Epidermal melanocyte (primary cell): ENCODE measurements around the gene TP53.
A peak's percentile ranks its signal among the peaks of the same experiment; 100 is the strongest.
"Not testable (repeated sequence)": the region's sequence is repeated elsewhere in the genome, so short reads cannot be mapped to it uniquely, and the experiment has no call there.

Experiments used
- DNase-seq: peaks from one replicate; pipeline ENCODE4 v3.0.0; 2011; ENCODE audit warnings: low spot score; ENCODE audit not compliant: insufficient read length

Gene TP53

GRCh38 chr17:7632492-7632894 is 54.8 kb downstream of the TP53 start:
- peak; percentile 73 for DNase-seq

DNA sequence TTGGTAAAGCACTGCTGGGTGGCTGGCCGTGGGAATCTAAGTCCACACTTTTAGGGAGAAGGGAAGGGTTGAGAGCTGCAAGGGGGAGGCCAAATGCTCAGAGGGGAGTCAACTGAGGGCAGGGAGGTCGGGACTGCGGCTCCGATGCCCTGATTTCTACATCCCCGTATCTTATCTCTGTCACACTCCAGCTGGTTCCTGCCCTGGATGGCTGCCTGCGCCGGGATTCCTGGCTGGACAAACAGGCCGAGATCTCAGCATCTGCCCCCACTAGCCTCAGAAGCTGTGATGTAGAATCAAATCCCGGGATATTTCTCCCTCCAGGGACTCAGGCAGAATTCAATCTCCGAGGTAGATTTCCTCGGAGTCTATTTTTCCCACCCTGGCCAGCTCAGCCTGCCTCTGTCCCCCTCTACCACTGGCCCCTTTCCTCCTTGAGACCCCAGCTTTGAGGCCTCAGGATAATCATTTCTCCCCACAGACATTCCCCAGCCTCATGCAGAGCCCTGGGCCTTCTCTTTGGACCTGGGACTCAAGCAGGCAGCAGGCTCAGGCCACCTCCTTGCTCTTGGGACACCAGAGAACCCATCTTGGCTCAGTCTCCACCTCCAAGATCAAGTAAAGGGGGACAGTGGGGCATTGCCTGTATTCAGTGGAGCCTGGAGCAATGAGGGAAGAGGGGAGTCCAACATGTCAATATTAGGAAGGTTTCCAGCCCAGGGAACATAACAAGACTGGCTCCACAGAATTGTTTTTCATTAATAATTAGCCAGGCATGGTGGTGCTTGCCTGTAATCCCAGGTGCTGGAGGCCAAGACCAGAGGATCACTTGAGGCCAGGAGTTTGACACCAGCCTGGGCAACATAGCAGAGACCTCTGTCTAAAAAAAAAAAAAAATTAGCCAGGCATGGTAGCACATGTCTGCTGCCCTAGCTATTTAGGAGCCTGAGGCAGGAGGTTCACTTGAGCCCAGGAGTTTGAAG is 55.6 kb downstream of the TP53 start:
- no peak for DNase-seq

DNA sequence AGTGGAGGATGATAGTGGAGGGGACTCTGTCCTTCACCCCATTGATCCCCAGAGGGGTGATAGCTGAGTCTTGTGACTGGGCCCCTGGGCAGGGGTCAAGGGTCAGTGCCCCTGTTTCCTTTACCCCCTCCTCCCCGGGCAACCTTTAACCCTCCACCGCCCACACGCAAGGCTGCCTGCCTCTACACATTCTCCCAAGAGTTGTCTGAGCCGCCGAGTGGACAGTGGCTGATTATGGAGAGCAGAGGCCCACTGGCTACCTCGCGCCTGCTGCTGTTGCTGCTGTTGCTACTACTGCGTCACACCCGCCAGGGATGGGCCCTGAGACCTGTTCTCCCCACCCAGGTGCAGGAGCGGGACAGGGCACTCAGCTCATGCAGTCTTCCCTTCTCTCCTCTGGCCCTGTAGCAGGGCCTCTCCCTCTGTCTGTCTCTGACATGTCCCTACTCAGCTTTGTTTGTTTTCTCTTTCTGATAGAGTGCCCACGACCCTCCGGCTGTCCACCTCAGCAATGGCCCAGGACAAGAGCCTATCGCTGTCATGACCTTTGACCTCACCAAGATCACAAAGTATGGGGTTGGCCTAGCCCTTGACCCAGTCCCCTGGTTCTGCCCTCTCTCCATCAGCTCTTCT is 57.2 kb downstream of the TP53 start, which contains the start of gene SHBG:
Gene SHBG, plus strand, starts transcription at position 197 of the 633 bp plus-strand sequence. Its CDS starts 38 bp downstream, at position 235.
- no peak for DNase-seq

- peak; percentile 98 for DNase-seq
Measured at GRCh38 chr17:7627250-7628121, 59.8 kb downstream of the TP53 start, which contains the start of gene SAT2. Gene SAT2, minus strand, starts transcription at chr17:7627821. Its CDS starts 186 bp downstream, at chr17:7627635.

- no peak for DNase-seq
Measured at GRCh38 chr17:7626956-7627249, 60.4 kb downstream of the TP53 start.

DNA sequence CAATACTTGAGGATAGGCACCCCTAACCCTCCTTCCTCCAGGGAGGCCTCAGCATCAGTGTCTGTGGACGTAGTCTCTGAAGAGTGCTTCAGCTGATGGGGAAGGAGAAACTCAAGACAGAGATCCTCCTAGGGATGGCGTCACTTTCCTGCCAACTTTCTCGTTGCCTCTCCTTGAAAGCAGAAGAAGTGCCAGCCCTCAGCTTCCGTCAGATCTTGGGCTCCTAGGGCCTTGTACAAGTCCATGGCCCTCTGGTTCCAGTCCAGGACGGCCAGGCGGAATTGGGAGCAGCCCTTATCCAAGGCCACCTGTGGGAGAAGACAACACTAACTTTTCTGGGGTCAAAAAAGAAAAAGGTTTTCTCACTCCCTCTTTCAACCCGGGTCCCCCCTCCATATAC is 61.0 kb downstream of the TP53 start:
- DNase-seq, result no peak

DNA sequence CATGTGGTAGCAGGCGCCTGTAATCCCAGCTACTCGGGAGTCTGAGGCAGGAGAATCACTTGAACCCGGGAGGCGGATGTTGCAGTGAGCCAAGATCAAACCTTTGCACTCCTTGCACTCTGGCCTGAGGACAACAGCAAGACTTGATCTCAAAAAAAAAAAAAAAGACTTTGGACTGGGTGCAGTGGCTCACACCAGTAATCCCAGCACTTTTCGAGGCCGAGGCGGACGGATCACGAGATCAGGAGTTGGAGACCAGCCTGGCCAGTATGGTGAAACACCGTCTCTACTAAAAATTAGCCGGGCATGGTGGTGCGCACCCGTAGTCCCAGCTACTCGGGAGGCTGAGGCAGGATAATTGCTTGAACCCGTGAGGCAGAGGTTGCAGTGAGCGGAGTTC is 61.5 kb downstream of the TP53 start:
- not testable (repeated sequence) for DNase-seq

DNA sequence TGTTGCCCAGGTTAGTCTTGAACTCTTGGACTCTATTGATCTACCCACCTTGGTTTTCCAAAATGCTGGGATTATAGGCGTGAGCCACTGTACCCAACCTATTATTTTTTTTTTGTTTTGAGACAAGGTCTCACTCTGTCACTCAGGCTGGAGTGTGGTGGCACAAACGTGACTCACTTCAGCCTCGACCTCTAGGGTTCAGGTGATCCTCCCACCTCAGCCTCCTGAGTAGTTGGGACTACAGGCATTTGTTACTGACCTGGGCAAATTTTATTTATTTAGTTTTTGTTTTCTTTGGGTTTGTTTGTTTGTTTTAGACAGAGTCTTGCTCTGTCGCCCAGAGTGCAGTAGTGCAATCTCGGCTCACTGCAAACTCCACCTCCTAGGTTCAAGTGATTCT is 63.6 kb downstream of the TP53 start:
- no peak for DNase-seq

DNA sequence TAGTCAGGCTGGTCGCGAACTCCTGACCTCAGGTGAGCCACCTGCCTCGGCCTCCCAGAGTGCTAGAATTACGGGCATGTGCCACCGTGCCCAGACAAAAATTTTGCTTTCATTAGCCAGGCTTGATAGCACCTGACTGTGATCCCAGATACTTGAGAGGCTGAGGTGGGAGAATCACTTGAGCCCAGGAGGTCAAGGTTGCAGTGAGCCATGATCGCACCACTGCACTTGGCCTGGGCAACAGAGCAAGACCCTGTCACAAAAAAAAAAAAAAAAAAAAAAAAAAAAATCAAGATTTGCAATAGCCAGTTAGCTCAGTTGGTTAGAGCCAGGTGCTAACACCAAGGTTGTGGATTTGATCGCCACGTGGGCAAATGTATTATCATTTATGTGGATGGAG is 66.5 kb downstream of the TP53 start:
- DNase-seq, result no peak

GRCh38 chr17:7618608-7619007 is 68.7 kb downstream of the TP53 start:
- DNase-seq, result no peak
